CD1c-positive myeloid dendritic cell (primary cell): Measurements from ENCODE around the gene IFNAR1.

Source experiments
- DNase-seq: peaks from one replicate; pipeline ENCODE4 v3.0.0-alpha.2; 2016; ENCODE audit errors: extremely low spot score

Gene IFNAR1

DNA sequence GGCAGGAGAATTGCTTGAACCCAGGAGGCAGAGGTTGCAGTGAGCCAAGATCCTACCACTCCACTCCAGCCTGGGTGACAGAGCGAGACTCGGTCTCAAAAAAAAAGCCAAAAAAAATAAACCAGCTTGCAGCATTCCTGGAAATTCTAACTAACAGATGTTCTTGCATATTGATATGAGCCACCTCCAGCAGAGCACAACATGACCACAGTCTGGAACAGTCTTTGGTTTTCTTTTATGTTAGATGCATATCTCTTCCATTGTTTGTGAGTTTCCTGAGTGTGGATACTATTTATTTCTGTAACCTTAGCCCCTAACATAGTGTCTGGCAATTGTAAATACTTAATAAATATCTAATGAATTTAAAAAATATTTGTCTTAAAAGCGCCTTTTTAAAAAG lies 23.9 kb downstream of the IFNAR1 start:
- no peak for DNase-seq

DNA sequence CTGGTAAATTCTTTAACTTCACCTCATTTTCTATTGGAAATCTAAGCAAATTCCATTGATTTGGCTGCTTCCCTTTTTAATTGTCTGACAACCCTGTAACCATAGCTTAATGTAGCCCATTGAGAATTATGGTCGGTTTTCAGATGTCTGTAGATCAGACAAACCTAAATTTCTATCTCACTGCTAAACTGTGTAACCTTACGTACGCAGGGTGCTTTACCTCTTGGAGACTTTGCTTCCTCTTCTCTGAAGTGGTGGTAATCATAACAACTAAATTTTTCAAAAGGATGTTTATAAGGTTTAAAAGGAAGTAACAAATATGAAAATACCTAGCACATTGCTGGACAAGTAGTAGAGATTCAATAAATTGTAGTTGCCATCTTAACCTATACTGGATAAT lies 25.9 kb downstream of the IFNAR1 start:
- no peak for DNase-seq

DNA sequence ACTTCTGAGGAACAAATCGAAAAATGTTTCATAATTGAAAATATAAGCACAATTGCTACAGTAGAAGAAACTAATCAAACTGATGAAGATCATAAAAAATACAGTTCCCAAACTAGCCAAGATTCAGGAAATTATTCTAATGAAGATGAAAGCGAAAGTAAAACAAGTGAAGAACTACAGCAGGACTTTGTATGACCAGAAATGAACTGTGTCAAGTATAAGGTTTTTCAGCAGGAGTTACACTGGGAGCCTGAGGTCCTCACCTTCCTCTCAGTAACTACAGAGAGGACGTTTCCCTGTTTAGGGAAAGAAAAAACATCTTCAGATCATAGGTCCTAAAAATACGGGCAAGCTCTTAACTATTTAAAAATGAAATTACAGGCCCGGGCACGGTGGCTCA lies 30.6 kb downstream of the IFNAR1 start:
- no peak for DNase-seq

DNA sequence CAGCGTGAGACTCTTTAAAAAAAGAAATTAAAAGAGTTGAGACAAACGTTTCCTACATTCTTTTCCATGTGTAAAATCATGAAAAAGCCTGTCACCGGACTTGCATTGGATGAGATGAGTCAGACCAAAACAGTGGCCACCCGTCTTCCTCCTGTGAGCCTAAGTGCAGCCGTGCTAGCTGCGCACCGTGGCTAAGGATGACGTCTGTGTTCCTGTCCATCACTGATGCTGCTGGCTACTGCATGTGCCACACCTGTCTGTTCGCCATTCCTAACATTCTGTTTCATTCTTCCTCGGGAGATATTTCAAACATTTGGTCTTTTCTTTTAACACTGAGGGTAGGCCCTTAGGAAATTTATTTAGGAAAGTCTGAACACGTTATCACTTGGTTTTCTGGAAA lies 31.2 kb downstream of the IFNAR1 start:
- no peak for DNase-seq

DNA sequence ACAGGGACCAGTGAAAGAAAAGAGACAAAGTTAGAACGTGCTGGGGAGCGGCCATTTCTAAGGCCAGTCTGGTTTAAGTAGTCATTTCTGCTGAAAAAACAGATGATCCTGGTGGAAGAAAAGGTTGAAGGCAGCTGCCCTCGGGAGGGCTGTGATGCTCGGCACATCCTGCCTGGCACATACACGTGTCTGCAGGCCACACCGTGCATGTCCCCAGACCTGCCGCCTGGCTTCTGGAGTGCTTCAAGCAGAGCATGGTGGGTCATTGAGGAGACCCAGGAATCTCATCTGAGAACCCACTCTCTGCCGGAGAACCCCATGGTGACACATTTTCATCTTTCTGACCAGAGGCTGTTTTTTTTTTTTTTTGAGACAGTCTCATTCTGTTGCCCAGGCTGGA lies 32.4 kb downstream of the IFNAR1 start:
- DNase-seq, result no peak

DNA sequence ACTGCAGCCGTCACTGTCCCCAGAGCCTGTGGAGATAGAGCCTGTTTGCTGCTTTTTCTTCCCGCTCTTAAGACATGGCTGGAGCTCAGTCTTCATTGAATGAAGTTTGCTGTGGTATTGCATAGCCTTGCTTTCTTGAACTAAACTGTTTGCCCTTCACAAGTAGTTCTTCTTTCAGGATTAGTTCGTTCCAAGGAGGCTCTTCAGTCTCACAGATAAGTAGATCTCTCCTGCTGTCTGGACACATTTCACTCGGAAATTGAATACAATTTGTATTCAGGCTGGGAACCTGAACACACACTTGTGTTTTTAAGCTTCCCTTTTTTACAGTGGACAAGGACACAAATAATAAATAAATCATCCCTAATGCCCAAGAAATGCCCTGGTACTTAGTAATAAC lies 34.7 kb downstream of the IFNAR1 start:
- DNase-seq, result peak; percentile 10

DNA sequence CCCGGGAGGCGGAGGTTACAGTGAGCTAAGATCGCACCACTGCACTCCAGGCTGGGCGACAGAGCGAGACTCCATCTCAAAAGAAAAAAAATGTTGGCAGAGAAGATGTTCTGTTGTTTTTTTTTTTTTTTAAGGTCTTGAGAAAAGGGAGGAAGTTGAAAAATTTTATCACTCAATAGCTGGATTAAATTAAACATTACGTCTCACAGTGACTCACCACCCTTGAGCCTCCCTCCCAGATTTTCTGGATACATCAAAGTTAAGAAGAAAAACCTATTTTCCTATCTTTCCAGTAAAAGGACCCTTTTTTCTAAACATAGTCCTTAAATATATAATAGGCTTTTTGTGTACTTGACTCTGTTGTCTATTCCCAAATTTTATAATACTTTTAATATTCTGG lies 35.5 kb downstream of the IFNAR1 start:
- DNase-seq, result peak; percentile 37

DNA sequence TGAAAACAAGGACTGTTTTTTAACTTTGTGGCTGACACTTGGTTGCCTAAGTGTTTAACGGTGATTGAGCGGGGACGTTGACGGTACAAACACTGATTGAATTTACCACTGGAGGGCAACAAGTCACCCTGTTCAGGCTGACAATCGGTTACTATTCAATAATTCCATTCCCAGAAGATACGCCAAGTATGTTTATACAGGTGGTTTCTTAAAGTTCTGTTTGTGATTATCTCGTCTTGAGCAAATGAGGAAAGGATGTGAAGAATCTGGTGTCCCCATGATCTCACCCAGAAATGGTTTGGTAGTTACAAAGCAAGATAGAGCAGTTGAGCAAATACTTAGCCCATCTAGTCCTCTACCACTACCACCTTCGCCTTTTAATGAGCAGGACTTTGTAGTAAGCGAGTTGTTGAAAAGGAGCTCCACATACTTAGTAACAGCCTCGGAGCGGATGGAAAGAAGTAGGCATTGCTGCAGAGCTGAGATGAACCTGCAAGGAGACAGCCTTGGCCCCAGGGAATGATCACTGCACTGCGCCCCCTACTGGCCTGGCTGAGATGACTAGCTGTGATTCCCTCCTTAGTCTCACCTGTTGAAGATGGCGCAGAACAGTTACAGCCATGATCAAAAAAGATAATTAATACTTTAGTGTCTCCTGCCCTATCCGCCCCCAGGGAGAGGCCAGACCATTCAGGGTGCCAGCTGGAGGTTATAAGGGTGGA lies 36.3 kb downstream of the IFNAR1 start:
- DNase-seq, result peak; percentile 76

DNA sequence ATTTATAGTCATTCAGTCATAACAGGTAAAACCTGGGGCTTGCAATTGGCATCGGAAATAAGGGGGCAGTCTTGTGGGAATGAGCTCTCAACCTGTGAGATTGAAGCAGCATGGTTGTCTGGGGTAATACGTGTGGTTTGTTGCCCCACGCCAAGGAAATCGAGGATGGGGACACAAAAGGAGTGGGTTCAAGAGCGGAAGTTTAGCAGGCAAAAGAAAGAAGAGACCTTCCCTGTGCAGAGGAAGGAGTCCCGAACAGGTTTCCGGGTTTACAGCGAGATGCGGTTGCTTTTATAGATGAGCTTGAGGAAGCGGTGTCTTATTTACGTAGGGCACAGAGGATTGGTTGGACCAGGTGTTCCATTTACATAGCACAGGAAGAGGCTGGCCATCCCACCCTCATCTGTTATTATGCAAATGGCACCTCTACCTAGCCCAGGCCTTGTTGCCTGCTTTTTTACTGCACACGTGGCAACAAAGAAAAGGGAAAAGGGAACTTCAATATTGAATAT lies 37.3 kb downstream of the IFNAR1 start:
- peak; percentile 77 for DNase-seq

DNA sequence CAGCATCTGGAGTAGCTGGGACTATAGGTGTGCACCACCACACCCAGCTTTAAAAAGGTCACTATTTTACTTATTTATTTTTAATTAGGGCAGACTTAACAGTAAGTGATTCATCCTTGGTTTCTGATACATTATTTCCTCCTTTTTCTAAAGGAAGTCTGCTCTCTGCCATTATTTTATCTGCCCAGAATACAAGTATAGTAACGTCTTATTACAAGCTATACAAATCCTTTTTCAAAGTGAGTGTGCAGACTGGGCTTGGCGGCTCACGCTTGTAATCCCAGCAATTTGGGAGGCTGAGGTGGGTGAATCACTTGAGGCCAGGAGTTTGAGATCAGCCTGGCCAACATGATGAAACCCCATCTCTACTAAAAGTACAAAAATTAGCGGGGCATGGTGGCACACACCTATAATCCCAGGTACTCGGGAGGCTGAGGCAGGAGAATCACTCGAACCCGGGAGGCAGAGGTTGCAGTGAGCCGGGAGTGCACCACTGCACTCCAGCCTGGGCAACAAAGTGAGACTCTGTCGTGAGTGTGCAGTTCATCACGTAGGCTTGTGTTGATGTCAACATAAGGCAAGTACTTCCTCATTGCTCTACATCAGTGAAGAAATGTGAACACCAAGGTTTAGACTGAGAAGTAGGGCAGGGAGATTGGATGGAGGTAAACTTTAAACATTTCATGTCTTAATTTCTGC lies 39.3 kb downstream of the IFNAR1 start:
- peak; percentile 82 for DNase-seq

DNA sequence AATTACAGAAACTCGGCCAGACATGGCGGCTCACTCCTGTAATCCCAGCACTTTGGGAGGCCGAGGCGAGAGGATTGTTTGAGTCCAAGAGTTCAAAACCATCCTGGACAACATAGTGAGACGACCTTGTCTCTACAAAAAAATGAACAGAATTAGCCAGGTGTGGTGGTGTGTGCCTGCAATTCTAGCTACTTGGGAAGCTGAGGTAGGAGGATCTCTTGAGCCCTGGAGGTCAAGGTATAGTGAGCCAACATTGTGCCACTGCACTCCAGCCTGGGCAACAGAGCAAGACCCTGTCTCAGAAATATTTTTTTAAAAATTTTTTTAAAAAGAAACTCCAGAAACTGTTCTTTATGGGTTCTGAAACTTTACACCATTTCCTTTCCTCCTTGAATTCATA lies 40.1 kb downstream of the IFNAR1 start:
- no peak for DNase-seq

DNA sequence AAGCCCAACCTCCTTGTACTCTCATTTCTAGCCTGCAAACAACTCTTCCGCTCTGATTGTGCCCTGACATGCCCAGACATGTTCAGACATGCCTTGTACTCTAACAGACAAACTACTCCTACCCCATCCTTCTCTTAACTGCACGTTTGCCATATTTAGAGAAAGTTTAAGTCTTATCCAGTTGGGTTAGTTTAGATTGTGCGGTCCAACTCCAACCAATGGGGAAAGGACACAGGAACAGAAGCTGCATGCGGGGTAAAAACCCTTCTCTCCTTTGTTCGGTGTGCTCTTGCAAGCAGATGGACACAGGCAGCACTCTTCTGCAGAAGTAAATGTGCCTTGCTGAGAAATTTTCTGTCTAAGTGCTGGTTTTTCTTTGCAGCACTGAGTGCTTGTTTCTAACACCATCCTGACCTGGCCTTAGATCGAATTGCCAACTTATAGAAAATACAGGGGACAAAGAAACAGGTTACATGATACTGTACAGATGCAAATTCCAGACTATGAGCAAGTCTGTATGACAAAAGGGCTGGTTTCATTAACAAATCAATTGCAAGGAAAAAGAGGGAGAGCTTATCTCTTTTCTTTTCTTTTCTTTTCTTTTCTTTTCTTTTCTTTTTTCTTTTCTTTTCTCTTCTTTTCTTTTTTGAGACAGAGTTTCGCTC lies 42.7 kb downstream of the IFNAR1 start:
- DNase-seq, result no peak

DNA sequence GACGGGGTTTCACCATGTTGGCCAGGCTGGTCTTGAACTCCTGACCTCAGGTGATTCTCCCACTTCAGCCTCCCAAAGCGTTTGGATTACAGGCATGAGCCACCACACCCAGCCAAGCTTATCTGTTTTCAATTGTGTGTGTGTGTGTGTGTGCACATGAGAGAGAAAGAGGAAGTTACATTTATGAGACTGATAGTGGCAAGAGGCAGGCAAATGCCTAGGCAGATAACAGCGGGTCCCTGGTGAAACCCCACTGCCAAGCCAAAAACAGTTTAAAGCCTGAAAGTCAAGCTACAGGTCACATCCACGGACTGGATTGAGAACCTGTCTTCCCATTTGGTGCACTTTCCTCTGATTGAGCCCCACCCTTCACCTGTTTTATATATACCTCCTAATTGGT lies 43.4 kb downstream of the IFNAR1 start:
- peak; percentile 28 for DNase-seq

DNA sequence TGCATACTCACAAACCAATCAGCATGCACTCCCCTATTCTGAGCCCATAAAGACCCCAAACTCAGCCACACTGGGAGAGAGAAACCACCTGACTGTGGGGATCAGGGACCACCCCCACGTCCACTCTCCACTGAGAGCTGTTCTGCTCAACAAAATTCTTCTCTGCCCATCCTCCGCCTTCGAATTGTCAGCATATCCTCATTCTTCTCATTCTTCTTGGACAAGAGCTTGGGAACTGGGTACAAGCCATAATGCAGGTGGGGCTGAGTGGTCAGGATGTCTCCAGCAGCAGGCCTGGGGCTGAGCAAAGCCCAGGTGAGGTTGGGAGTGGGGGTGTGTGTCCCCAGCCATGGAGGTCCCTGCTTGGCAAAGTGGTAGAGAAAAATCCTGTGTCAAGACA lies 43.8 kb downstream of the IFNAR1 start:
- DNase-seq, result no peak

DNA sequence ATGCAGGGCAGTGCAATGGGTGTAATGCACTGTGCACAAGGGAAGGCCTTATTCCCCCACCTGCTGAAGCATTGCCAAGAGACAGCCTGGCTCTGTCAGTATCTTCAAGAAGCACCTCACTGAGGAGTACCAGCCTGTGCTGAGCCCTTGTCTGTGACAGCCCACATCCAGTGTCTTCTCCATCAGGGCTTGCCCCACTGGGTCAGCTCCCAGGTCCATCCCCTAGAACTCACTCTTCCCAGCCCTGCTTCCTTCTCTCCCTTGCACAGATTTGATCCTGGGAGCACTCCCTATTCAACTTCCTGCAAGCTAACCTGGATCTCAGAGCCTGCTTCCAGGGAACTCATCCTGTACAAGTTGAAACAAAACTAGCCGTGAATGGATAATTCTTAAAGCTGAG lies 44.8 kb downstream of the IFNAR1 start:
- DNase-seq, result no peak

DNA sequence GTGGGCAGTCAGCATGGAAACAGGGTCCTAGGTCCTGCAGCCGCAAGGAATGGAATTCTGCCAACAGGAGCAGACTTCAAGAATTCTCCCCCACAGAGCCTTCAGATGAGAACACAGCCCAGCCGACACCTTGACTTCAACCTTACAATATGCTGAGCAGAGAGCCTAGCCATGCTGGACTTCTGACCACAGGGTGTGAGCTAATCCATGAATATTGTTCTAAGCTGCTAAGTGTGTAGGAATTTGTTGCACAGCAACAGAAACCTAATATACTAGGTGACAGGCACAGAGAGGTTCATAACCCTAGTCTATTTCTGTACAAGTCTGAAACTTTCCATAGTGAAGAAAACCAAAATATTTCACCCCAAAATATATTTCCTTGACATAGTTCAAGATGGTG lies 45.5 kb downstream of the IFNAR1 start:
- DNase-seq, result no peak

DNA sequence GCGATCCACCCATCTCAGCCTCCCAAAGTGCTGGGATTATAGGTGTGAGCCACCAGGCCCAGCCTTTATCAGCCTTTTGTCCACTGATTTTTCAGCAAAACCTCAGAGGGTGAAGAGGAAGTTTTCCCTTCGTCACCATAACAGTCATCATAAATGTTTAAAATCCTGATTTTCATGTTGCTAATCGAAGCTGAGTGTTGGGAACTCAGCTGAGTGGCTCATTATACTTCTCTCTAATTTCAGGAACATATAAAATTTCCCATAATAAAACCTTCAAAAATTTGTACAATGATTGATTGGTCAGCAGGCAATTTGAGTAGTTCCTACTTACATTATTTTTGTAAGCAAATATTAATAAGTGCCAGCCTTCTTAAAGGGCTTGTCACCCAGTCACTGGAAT lies 46.6 kb downstream of the IFNAR1 start:
- peak; percentile 11 for DNase-seq

DNA sequence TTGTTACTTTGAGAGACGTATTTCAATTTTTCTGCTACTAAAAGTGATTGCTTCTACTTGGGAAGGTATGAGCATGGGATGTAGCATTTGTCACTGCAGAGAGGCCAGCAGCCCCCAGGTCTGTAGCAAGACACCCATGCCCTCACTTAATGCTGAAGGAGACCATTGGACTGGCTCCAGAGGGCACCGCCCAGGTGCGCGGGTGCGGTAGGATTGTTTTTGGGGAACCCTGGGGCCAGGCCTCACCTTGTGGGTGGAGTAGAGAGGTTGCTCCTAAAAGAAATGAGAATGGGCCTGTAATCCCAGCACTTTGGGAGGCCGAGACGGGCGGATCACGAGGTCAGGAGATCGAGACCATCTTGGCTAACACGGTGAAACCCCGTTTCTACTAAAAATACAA lies 47.8 kb downstream of the IFNAR1 start:
- no peak for DNase-seq

DNA sequence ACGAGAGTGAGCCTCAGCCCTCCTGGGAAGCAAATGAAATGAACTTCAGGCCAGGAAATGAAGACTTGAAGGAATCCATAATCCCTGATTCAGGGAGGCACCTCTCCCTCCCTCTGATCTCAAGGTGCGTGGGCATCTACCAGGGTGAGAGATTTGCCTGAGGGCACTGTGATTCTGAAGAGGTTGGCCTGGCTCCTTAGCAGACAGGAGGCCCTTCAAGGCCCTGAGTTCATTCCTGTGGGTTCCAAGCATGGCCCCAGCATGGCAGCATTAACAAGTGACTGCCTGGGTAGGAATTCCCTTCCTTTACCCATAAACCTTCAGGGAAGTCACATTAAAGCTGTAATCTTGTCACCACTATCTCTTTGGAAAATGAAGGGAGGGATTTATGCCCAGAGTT lies 48.7 kb downstream of the IFNAR1 start:
- no peak for DNase-seq

DNA sequence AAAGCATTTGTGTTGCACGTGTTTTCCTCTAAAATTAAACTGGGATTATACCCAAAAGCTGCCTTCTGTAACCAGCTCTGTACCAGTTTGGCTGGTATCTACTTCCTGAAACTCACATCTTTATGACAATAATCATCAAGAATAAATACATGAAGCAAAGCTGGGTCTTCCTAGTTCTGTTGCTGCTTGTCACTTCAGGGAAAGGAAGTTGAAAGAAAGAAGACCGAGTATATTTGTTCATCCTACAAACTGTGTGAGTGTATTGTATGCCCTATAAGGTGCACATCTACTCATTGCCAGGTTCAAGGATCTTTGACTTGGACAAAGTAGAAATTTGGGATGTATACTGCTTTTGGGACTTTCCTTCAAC lies 49.3 kb downstream of the IFNAR1 start:
- peak; percentile 70 for DNase-seq

DNA sequence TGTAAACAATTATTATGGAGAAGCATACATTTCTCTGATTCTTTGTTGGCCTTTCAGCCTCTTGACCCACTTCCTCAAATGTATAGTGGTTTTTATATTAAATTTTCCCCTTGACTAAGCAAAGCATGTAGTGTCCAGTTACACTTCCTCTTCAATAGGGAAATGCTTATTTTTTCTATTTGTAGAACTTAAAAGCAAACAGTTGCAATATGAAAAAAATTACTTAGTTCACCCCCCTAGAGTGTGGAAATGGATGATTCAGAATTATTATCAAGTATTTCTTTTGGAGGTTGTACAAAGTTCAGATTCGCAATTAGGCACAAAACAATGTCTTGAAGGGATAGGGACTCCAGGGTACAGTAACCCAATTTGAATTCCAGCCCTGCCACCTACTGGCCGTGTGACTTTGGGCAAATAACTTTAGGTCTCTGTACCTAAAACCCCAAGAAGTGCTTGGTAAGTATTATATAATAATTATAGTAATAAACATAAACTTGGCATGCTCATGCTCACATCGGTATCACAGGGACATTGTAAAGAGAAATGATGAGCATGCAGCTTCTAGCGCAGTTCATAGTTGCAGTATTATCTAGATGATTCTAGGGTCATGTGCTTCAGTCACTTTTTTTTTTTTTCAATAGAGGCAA lies 49.8 kb downstream of the IFNAR1 start:
- peak; percentile 90 for DNase-seq

DNA sequence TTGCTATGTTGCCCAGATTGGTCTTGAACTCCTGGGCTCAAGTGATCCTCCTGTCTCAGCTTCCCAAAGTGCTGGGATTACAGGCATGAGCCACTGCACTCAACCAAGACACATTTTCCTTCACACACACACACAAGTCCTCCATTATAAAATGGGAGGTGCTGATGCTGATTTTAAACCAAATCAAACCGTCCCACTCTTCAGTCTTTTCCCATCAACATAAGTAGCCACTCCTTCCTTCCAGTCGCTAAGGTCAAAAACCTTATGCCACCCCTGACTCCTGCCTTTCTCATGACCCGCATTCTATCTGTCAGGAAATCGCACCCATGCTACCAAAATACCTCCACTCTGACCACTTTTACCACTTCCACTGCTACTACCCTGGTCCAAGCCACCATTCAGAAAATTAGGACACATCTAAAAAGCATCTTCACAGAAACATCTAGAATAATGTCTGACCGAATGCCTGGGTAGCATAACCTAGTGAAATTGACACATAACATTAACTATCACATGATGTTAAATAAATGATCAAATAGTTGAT lies 50.4 kb downstream of the IFNAR1 start:
- peak; percentile 15 for DNase-seq
